NCI-H2196 treated with DMSO at 0.1 percent for 48 hours (cell line): ENCODE data around the gene CD86.

Source experiments
- DNase-seq: peaks from one replicate; lab custom pipeline; 2025; ENCODE audit not compliant: unreplicated experiment; lab: John Stamatoyannopoulos, UW

The CD86 gene

DNA sequence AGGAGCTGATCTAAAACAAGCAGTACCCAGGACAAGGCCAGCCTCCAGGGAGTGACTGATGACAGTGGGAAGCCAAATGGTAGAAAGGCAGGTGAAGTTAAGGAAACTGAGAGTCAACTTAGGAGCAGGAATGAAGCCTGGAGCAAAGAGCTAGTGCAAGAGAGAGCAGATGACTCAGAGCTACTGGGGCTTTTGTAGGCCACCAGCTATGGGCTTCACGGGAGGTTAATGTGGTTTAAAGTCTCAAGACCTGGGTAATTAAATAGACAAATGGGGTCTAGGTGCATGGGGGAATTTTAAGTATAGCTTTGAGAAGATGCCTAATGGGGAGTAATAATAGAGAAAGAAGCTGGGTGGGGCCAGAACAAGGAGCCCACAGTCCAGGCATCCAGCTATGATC lies 3.1 kb downstream of the CD86 start:
- no peak for DNase-seq

DNA sequence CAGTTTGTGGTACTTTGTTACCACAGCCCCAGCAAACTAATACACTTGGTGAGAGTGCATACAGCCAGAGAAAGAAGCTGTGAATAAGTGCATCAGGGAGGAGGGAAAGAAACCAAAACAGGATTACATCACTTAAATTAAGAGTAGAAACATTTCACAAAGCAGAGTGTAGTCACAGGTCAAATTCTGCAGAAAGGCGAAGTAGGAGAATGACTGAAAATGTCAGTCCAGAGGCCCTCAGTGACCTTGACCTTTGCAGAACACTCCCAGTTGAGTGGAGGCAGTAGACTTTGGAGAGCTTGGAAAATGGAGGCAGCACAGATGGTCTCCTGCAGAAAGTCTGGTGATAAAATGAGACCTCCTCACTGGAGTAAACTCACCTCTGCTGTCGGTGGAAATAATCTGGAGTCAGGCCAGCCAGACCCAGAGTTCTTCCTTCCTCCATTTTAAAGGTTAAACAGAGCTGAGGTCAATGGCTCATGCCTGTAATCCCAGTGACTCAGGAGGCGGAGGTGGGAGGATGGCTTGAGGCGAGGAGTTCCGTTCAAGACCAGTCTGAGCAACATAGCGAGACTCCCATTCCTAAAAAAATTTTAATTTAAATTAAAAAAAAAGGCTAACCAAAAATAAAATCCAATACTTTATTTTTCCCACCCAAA lies 5.0 kb downstream of the CD86 start:
- DNase-seq: no peak

DNA sequence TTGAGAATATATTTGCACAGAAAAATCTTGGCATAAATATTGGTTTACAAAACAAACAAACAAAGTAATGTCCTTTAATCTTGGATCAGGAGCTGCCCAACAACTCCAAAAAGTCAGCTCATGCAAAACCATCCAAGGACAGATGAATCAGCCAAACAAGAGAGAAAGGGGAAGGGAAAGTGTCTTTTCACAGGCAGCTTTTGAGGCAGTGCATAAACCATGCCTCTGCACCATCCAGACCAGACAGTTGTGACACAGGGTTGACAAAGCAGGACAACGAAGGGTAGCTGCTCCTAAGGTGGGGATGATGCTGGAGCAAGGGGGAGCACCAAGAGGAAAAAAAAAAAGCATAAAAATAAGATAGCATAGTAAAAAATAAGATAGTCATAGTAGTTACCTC lies 8.7 kb downstream of the CD86 start:
- DNase-seq: no peak

DNA sequence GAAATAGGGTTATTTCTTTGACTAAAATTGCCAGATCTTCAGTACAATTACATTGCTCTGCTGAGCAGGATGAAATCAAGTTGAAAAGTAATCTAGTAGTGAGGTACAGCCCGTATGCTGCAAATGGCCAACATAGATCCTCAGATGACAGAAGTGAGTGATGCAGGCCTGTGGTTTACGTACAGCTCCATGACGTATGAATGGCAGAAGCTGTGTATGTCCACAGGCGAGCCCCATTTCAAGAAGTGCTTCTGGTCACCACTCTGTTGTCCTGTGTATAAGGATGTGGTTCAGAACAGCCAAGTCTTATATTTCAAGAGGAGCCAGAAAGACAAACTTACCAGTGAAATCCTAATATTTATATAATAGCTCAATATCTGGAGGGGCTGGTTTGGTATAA lies 9.2 kb downstream of the CD86 start:
- DNase-seq: no peak

DNA sequence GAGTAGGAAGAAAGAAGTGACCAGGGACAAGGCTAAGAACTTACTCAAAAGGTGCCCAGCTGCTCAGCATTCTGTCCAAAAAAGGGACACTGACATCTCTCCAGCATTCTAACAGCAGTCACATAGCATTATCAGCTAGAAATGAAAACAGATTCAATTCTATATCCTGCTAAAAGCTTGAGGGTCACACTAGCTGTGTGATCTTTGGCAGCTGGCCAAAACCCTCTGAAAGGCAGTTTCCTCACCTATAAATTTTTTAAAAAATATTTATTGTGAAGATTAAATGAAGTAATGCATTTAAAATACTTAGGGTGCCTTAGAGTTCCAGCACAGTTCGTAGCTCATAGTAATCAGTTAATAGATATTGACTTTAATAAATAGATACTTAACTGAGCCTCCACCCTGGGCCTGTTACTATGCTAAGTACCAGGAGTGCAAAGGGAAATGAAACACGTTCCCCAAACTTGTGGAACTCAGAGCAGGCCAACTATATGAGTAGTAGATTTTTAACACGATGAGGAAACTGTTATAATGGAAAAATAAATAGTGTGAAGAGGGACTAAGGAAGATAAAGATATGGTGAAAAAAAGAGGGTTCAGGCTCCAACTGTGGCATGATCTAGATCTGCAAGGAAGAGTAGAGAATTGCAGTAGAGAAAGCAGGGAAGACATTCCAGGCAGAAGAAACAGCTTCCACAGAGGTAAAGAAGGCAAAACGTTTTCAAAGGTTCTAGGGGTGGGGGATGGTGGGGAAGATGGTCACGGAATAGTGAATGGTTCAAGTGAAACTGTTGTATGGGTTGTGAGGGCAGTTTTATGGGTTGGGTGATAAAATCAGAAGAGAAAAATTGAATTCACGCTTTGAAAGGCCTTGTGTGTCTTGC lies 11.4 kb downstream of the CD86 start:
- no peak for DNase-seq

DNA sequence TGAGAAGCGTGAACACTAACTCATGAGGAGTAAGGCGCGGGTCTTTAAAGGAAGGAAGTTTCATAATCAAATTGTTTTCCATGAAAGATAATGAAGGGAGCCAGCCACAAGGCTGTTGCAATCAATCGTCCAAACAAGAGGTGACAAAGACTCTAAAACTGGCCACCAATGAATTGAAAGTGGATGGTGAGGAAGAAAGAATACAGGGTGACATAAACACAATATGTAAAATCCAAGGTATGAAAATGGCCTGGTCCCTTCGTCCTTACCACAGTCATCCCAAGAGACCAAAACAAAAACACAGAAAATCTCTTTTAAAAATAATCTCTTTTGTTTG lies 12.0 kb downstream of the CD86 start:
- no peak for DNase-seq

DNA sequence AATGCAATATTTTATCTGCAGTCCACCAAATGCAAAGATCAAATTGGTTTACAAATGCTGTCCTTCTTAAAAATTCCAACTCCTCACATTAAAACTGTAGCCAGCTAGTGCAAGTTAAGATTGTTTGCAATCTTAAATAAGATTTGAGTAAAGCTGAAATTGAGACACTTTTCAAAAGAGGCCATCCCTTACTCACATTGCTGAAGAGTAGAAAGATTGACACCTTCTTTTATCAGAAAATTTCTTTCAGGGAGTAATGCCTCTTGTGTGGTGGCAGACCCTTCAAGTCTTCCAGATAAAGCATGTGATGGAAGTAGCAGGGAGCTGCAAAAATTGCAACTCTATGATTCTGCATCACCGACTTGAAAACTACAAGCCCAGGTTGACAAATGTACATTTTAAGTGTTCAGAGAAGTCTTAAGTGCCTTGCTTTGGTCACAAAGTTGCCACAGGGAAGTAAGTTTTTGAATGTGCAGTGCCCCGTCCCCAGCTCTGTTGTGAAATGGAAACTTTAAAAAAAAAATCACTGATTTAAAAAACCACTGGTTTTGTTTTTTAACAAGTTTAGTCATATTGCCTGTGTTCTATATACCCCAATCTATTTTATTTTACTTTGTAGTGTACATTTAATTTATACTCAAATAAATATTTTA lies 12.6 kb downstream of the CD86 start:
- no peak for DNase-seq

DNA sequence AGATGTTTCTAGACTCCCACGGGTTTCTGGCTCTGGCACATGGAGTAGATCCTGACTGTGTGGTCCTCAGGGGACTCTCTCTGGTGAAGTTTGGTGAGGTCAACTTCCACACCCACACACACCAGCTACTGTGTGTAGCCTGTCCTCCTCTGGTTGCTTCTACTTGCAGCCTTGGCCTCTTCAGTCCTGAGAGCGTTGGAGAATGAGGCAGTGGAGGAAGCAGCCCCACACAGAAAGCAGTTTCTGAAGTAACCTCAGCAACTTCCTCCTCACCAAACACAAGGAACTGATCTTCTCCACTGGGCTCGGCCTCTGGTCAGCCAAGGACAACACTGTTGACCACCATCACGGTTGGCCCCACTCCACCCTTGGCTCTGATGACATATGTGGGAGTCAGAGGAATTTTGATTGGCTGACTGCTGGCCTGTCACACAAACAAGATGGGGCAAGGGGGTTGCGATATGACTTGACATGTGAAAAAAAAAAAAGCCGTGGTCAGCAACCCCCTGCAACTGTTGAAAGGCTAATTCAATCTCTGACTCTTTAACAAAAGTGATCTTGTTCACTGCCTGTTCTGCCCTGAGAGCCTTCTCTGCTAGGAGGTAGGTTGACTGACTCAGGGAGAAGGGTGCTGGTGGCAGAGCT lies 19.6 kb downstream of the CD86 start:
- no peak for DNase-seq

DNA sequence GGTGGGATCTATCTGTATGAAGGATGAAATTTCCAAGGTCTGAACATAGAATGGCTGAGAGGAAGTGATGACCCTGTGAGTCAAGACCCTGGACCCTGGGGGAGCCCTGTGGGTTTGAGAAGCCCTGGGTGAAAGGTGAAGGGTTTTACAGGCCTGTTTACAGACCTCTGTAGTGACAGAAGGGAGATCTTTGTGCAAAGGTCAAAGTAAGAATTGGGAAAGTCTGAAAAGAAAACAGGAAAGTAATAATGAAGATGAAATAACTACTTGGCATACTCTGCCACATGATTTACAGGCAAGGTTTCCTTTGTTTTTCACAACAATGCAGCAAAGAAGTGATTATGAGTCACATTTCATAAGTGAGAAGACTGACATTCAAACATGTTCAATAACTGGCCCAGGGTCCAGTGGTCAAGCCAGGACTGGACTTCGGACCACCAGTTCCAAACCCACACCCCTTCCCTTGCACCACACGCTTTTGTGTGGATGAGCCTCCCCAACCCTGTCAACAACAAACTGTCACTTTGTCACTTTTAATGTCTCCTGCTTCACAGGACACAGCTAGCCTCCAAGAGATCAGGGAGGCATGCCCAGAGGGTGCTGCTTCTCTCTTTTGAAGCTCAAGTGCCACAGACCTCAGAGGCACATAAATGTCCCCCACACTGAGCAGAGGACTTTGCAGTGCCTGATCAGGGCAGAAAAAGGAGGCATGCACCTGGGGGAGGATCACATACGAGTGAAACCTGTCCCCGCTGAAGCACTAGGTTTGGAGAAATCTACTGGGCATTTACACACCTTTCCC lies 21.5 kb downstream of the CD86 start:
- DNase-seq: no peak

DNA sequence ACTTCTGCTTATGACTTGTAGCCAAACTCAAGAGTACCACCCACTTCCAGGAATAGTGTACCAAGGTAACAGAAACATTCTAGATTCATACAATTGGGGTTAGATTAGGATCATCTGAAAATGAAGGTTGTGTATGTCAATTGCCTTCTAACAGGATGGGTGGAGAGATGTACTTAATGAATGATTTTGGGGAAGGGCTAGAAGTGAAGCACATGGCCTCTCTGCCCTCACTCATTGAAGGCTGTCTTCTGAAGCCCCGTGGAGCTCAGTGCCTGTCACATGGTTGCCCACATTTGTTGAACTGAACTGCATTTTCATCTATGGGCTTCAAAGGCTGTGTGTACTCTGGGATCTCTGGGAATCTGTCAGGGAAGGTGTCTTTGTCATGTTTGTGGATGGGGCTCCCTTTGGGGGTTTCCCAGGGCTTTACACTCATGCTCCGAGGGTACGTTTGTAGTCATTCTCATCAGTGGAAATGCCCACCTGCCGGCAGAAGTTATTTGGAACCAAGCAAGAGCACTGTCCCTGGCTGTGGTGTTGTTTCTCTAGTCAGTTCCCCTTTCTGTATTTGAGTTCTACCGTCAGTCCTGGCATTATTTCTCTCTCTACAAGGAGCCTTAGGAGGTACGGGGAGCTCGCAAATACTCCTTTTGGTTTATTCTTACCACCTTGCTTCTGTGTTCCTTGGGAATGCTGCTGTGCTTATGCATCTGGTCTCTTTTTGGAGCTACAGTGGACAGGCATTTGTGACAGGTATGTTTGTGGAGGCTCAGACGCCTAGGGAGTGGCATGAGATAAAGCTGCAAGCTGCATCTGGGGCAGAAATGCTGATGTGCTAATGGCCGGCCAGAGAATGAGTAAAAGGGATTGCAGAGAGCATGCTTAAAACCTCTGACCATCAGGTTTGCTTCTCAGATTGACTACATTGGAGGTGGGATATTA lies 22.4 kb downstream of the CD86 start:
- no peak for DNase-seq

DNA sequence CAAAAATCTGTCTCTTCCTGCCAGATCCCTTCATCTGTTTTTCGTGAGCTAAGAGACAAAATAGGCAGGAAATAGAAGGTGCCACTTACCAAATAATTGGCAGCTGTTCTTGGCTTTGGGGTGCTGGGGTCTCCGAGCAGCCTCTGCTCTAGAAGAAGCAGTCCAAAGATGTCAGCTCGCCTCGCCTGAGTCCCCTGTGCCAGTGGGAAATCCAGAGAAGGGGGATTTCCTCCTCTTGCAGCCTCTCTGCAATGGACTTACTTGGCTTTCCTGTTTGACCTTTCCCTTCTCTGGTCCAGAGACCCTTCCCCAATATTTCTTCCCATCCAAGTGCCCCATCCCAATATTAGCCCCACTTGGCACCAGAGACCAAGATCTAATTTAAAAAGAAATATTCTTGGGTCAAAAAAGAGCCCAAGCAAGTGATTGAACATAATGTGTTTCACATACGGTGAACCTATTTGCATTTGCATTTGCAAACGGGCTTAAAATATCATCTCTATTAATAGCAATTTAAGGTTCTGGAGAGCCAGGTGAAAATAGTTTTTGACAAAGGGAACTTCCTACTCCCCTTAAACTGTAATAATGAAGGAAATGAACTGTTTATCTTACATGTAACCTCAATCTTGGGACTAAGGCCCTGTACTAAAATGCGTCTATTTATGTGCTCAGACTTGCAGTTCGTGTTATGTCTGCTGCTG lies 23.2 kb downstream of the CD86 start:
- DNase-seq: no peak

DNA sequence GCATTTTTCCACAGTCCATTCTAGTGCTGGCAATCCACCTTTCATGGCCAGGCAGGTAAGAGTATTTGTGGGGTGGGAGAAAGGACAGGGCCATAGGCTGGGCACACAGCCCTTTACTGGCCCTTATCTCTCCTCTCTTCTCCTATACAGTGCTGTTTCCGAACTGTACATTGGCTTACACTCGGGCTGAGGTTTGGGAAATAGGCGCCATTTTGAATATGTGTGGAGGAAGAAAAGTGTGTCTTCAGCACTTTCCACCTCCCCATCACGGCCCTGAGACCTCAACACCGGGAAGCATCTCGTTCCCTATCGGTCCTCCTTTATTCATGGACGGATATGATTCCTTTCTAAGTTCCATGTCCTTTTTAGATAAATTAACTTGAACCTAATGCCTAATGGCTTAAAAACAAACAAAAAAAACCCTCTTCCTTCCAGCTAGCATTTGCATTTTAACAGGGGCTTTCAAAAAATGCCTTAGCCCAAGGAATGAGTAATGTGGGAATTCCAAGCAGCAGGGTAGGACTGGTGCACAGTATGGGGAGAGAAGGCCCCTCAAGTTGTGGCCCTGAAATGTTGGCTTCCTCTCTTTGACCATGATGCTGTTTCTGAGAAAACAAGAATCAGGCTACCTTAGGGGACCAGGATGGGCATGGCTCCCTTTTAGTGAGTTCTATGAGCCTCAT lies 24.5 kb downstream of the CD86 start:
- no peak for DNase-seq

DNA sequence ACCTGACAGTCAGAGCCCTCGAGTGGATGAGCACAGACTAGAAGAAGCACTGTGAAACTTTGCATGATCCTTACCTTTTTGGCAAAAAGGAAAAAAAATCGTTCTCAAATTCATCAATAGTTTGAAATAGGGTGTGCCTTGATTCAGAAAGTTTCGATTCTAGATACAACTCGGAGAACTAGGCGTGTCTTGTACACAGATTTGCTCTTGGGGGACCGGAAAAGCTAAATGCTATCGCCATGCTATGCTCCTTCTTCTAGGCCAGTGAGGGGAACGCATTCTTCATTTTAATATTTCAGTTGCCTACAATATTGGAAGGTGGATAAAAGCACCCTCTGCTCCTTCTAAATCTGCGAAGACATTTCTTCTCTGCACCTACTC lies 25.0 kb downstream of the CD86 start:
- no peak for DNase-seq

DNA sequence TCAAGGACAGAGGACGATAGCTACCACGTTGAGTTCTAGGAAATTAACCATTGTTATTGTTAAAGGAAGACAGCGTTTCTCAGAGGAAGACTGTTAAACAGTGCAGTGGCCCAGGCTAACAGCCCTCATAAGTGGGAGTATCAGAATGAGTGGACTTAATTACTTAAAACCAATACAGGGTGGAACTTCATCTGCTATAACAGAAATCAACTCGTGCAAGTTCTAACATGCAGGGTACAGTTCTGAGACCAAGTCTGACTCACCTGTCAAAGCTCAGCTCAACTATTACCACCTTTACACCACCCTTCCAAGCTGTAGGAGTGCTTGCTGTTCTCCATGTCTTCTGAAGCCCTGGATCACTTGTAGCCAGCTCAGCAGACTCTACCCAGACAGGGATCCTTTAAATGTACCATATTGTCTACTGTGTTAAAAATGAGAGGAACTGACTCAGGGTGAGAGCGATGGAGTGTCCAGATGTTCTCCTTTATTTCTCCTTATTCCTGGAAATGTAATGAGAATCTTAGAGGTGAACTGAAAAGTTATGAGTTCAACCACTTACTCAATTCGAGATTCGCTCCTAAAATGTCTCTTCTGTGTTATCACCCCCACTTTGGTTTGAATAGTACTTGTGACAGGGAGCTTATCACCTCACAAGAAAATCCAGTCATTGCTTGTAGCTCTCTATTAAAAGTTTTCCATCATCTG lies 26.5 kb downstream of the CD86 start:
- no peak for DNase-seq

DNA sequence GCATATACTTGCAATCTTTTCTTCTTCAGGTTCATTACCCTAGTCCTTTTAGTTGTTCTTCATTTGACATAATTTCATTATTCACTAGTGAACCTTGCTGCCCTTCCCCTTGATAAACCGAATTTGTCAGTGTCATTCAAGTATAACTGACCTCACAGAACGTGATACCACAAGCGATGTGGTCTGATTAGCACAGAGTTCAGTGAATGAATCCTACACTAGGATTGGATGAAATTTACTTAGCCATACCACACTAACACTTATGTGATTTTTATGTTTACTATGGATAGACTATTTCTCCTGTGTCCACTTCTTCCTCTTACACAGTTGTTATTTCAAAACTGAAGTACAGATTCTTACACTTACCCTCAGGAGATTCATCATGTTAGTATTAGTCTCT lies 27.2 kb downstream of the CD86 start:
- DNase-seq: no peak

DNA sequence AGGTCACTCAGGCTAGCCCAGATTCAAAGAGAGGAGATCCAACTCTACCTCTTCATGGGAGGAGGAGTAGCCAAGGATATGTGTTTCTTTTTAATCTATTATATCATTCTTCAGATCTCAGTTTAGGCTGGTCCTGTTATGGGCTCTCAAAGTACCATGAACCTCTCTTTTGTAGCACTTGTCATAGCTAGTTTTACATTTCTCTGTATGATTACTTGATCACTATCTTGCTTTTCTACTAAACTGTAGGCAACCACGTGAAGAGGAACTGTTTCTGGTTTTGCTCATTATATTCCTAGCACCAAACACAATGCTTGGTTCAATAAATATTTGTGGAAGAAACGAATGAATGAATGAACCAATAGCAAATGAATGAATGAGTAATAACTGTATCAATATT lies 29.6 kb downstream of the CD86 start:
- DNase-seq: no peak

DNA sequence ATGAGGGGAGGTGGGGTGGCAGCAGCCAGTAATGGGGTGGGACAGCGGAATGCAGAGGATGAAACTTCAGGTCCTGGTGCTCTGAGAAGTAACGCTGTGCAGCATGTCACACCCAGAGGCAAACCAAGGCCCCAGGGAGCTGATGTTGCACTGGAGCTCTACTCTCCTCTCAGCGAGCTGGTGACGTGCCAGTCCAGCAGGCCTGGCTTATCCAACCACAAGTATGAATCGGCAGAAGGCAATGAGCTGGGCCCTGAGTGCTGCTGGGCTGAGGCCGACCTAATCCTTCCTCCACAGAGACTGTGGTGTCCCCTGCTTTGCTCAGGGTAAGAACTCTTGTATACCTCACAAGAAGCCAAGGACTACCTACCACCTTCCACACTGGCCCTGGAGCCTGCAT lies 30.5 kb downstream of the CD86 start:
- DNase-seq: no peak

DNA sequence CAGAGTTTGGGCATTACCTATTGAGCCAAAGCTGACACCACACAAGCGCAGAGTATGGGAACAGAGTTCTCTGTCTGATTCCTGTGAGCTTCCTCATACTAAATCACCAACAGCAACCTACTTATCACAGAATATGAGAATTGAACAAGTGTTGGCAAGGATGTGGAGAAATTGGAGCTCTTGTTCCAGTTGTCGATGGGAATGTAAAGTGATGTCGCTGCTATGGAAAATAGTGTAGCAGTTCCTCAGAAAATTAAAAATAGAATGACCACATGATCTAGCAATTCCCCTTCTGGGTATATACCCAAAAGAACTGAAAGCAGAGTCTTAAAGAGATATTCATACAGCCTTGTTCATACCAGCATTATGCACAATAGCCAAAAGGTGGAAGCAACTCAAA lies 33.4 kb downstream of the CD86 start:
- DNase-seq: no peak
